ENCODE data around the gene CCDC78.
A peak's percentile ranks its signal among the peaks of the same experiment; 100 is the strongest.

CCDC78 gene

DNA sequence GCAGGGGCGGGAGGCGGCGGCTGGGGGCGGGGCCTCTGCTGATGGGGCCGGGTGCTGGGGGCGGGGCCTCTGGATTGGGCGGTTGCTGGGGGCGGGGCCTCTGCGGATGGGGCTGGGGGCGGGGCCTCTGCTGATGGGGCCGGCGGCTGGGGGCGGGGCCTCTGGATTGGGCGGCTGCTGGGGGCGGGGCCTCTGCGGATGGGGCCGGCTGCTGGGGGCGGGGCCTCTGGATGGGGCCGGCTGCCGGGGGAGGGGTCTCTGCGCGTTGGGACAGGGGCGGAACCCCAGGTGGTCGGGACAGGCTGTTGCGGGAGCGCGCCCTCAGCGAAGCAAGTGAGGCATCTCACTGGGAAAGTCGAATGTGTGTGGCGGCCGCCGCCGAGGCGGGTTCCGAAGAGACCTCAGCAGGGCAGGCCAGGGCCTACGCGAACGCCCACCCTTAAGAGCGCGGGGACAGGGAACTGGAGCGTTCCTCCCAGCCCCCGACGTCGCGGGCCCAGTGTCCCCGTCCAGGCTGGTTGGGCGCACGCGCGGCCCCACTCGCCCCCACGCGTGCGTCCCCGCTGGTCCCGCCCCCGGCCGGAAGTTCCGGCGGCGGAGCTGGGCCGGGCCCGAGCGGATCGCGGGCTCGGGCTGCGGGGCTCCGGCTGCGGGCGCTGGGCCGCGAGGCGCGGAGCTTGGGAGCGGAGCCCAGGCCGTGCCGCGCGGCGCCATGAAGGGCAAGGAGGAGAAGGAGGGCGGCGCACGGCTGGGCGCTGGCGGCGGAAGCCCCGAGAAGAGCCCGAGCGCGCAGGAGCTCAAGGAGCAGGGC, 46.2 kb downstream of the CCDC78 start, which contains the start of gene STUB1:
Gene STUB1 (plus strand): TSS at position 597 of the 811 bp plus-strand sequence. CDS start 116 bp downstream, at position 713.
- DNase-seq (ENCODE audit: low spot score) (peak; percentile 92), ATAC-seq (ENCODE audit: low read depth) (peak; percentile 17)
- peaks cover 21% of the 10 kb centered on the region for H3K4me1 ChIP-seq (ENCODE audit: insufficient read depth, poor library complexity, severe bottlenecking)
- TF ChIP-seq CTCF (IDR thresholded peaks at IDR 0.05; ENCODE audit: poor library complexity, severe bottlenecking): no peak
- no peaks in the 10 kb centered on the region for H3K9me3 ChIP-seq (ENCODE audit: severe bottlenecking)
- no peaks in the 10 kb centered on the region for H3K27me3 ChIP-seq (ENCODE audit: insufficient read depth, poor library complexity, severe bottlenecking)
- H3K4me3 ChIP-seq (ENCODE audit: severe bottlenecking): peak within 1 kb of the TSS; percentile 91
- H3K27ac ChIP-seq (ENCODE audit: poor library complexity, severe bottlenecking): peak within 1 kb of the TSS; percentile 72
- H3K36me3 ChIP-seq (ENCODE audit: low read depth): peaks cover 27% of the 10 kb centered on the region

- H3K27ac ChIP-seq (ENCODE audit: poor library complexity, severe bottlenecking): peak overlapping the region; percentile 72
These were observed 47.1 kb downstream of the CCDC78 start for GRCh38 chr16:678858-679813.

GRCh38 chr16:678209-678857, 47.9 kb downstream of the CCDC78 start:
- Histone ChIP-seq H3K27ac (ENCODE audit: poor library complexity, severe bottlenecking) (peak overlapping the region; percentile 72), H3K4me1 (ENCODE audit: insufficient read depth, poor library complexity, severe bottlenecking) (peaks cover 21% of the 10 kb centered on the region), H3K36me3 (ENCODE audit: low read depth) (peaks cover 33% of the 10 kb centered on the region), H3K27me3 (ENCODE audit: insufficient read depth, poor library complexity, severe bottlenecking) (no peaks in the 10 kb centered on the region), H3K9me3 (ENCODE audit: severe bottlenecking) (no peaks in the 10 kb centered on the region), H3K4me3 (ENCODE audit: severe bottlenecking) (no peak overlapping the region)
- no peak for ATAC-seq (ENCODE audit: low read depth)
- TF ChIP-seq CTCF (IDR thresholded peaks at IDR 0.05; ENCODE audit: poor library complexity, severe bottlenecking): no peak
- no peak for DNase-seq (ENCODE audit: low spot score)

More at GRCh38 chr16:678858-679813, 47.1 kb downstream of the CCDC78 start:
- no peak for TF ChIP-seq CTCF (IDR thresholded peaks at IDR 0.05; ENCODE audit: poor library complexity, severe bottlenecking)
- H3K9me3 ChIP-seq (ENCODE audit: severe bottlenecking): no peaks in the 10 kb centered on the region
- no peak for ATAC-seq (ENCODE audit: low read depth)
- peak overlapping the region; percentile 34 for H3K4me3 ChIP-seq (ENCODE audit: severe bottlenecking)
- H3K36me3 ChIP-seq (ENCODE audit: low read depth): peaks cover 29% of the 10 kb centered on the region
- DNase-seq (ENCODE audit: low spot score): no peak
- H3K27me3 ChIP-seq (ENCODE audit: insufficient read depth, poor library complexity, severe bottlenecking): no peaks in the 10 kb centered on the region
- peaks cover 21% of the 10 kb centered on the region for H3K4me1 ChIP-seq (ENCODE audit: insufficient read depth, poor library complexity, severe bottlenecking)

DNA sequence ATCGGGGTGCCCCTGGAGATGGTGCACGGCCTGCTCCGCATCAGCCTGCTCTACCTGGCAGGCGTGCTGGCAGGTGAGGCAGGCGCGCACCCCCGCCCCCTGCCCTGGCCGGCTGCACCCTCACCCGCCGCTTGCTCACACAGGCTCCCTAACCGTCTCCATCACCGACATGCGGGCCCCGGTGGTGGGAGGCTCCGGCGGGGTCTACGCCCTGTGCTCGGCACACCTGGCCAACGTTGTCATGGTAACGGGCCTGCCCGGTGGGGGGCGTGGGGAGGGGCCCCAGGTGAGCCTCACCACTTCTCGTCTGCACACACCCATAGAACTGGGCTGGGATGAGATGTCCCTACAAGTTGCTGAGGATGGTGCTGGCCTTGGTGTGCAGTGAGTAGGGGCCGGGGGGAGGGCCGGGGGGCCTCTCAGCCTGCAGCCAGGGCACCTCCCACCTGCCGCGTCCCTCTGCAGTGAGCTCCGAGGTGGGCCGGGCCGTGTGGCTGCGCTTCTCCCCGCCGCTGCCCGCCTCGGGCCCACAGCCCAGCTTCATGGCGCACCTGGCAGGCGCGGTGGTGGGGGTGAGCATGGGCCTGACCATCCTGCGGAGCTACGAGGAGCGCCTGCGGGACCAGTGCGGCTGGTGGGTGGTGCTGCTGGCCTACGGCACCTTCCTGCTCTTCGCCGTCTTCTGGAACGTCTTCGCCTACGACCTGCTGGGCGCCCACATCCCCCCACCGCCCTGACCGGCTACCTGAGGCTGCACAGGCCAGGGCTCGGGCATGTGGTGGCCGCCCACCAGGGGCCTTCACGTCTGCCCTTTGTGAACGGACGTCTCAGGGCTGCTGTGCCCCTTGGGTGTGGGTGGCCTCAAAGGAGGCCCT, 48.7 kb downstream of the CCDC78 start:
- Histone ChIP-seq H3K36me3 (ENCODE audit: low read depth) (peaks cover 31% of the 10 kb centered on the region), H3K27ac (ENCODE audit: poor library complexity, severe bottlenecking) (peak overlapping the region; percentile 72), H3K4me3 (ENCODE audit: severe bottlenecking) (peak overlapping the region; percentile 26), H3K9me3 (ENCODE audit: severe bottlenecking) (no peaks in the 10 kb centered on the region), H3K27me3 (ENCODE audit: insufficient read depth, poor library complexity, severe bottlenecking) (no peaks in the 10 kb centered on the region), H3K4me1 (ENCODE audit: insufficient read depth, poor library complexity, severe bottlenecking) (peaks cover 21% of the 10 kb centered on the region)
- no peak for DNase-seq (ENCODE audit: low spot score)
- TF ChIP-seq CTCF (IDR thresholded peaks at IDR 0.05; ENCODE audit: poor library complexity, severe bottlenecking): no peak
- peak; percentile 26 for ATAC-seq (ENCODE audit: low read depth)

Data from RWPE2 (cell line).